HEK293 (cell line): Measurements from ENCODE around the gene PPP1R12C.

ENCODE experiments used
- EGR2 ChIP-seq: fragments of 450-650 bp; formaldehyde crosslinking; IDR thresholded peaks from 2 replicates; pipeline ENCODE4 v1.5.1; 2016; ENCODE audit warnings: low read depth, missing biosample characterization, missing genetic modification characterization
- REPIN1 ChIP-seq: fragments of 450-650 bp; formaldehyde crosslinking; IDR thresholded peaks from 2 replicates; pipeline ENCODE4 v1.5.1; 2017; ENCODE audit warnings: missing biosample characterization, missing genetic modification characterization, low read depth
- TRIM28 ChIP-seq: IDR thresholded peaks from 2 replicates; pipeline ENCODE4 v1.6.1; 2011; ENCODE audit warnings: low read length, control low read depth, borderline replicate concordance
- ZNF174 ChIP-seq: fragments of 450-650 bp; formaldehyde crosslinking; IDR thresholded peaks from 2 replicates; pipeline ENCODE4 v1.5.0; 2017; ENCODE audit warnings: missing biosample characterization, mild to moderate bottlenecking, missing genetic modification characterization
- ZNF214 ChIP-seq: fragments of 450-650 bp; formaldehyde crosslinking; IDR thresholded peaks from 2 replicates; pipeline ENCODE4 v1.5.1; 2017; ENCODE audit warnings: missing biosample characterization, mild to moderate bottlenecking, missing genetic modification characterization, borderline replicate concordance
- ZNF274 ChIP-seq, 2 experiments: fragments of 200-500 bp in 1 of 2; fragments of 450-650 bp in 1 of 2; sonication (Bioruptor generic) in 1 of 2; formaldehyde crosslinking in 1 of 2; IDR thresholded peaks; 2 replicates each; pipeline versions ENCODE4 v1.5.1 to v1.6.1; 2014 to 2016; ENCODE audit warnings: borderline replicate concordance in 1 of 2, inconsistent platforms in 1 of 2, low read length in 1 of 2, missing biosample characterization in 1 of 2, missing genetic modification characterization in 1 of 2
- ZNF404 ChIP-seq: fragments of 450-650 bp; formaldehyde crosslinking; IDR thresholded peaks from 2 replicates; pipeline ENCODE4 v1.5.1; 2017; ENCODE audit warnings: missing biosample characterization, missing genetic modification characterization
- ZNF621 ChIP-seq: fragments of 450-650 bp; formaldehyde crosslinking; IDR thresholded peaks from 2 replicates; pipeline ENCODE4 v1.5.1; 2017; ENCODE audit warnings: missing biosample characterization, missing genetic modification characterization
- TF ChIP-seq, protein P1 (sequence below): fragments of 450-650 bp; formaldehyde crosslinking; IDR thresholded peaks from 2 replicates; pipeline ENCODE4 v1.5.0; 2017; ENCODE audit warnings: missing biosample characterization, missing genetic modification characterization, borderline replicate concordance
- TF ChIP-seq, protein P2 (sequence below): fragments of 450-650 bp; formaldehyde crosslinking; IDR thresholded peaks from 2 replicates; pipeline ENCODE4 v1.5.1; 2016; ENCODE audit warnings: missing biosample characterization, missing genetic modification characterization

DNA sequence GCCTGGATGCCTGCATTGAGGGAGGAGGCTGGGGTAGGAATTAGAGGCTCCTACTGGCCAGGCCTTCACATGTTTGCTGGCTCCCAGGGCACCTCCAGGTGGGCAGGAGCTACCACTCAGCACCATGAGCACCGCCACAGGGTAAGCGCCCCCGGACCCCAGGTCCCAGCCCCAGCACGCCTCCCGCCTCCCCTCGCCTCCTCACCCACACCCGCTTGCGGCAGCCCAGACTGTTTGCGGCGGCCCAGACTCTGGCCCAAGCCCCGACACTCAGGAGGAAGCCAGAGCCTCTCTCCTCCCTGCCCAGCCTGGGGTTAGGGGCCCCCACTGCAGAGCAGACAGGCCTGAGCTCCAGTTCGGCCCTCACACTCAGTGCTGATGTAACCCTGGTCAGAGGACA lies 41.1 kb downstream of the PPP1R12C start:
- TF ChIP-seq, protein P1, sequence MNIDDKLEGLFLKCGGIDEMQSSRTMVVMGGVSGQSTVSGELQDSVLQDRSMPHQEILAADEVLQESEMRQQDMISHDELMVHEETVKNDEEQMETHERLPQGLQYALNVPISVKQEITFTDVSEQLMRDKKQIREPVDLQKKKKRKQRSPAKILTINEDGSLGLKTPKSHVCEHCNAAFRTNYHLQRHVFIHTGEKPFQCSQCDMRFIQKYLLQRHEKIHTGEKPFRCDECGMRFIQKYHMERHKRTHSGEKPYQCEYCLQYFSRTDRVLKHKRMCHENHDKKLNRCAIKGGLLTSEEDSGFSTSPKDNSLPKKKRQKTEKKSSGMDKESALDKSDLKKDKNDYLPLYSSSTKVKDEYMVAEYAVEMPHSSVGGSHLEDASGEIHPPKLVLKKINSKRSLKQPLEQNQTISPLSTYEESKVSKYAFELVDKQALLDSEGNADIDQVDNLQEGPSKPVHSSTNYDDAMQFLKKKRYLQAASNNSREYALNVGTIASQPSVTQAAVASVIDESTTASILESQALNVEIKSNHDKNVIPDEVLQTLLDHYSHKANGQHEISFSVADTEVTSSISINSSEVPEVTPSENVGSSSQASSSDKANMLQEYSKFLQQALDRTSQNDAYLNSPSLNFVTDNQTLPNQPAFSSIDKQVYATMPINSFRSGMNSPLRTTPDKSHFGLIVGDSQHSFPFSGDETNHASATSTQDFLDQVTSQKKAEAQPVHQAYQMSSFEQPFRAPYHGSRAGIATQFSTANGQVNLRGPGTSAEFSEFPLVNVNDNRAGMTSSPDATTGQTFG = no peak
- TF ChIP-seq ZNF621 (no peak), REPIN1 (tag by site-specific recombination) (no peak), ZNF174 (tag by site-specific recombination) (no peak), ZNF214 (tag by site-specific recombination) (no peak), ZNF274 (IDR thresholded peaks at IDR 0.05; ENCODE audit: low read length) (no peak), ZNF274 (tag by site-specific recombination; IDR thresholded peaks at IDR 0.05; ENCODE audit: borderline replicate concordance) (no peak), ZNF404 (tag by site-specific recombination) (no peak), EGR2 (no peak), TRIM28 (no peak)
- TF ChIP-seq, protein P2, sequence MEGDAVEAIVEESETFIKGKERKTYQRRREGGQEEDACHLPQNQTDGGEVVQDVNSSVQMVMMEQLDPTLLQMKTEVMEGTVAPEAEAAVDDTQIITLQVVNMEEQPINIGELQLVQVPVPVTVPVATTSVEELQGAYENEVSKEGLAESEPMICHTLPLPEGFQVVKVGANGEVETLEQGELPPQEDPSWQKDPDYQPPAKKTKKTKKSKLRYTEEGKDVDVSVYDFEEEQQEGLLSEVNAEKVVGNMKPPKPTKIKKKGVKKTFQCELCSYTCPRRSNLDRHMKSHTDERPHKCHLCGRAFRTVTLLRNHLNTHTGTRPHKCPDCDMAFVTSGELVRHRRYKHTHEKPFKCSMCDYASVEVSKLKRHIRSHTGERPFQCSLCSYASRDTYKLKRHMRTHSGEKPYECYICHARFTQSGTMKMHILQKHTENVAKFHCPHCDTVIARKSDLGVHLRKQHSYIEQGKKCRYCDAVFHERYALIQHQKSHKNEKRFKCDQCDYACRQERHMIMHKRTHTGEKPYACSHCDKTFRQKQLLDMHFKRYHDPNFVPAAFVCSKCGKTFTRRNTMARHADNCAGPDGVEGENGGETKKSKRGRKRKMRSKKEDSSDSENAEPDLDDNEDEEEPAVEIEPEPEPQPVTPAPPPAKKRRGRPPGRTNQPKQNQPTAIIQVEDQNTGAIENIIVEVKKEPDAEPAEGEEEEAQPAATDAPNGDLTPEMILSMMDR (tag by site-specific recombination) = no peak
